ENCODE results near the gene REC8.

- TF ChIP-seq CTCF (IDR thresholded peaks at IDR 0.05) (no peak), POLR2A (IDR thresholded peaks at IDR 0.05) (no peak)
Measured at GRCh38 chr14:24144451-24144850, 27.4 kb upstream of the REC8 start.

Data from suprapubic skin (tissue), 3 donors.